Endothelial cell of umbilical vein (primary cell): ENCODE results near the gene RPGRIP1. TPM values are rescaled to one million over a fixed set of nuclear protein-coding genes. Genes with fewer than 3 reads are reported as not detected.

ENCODE experiments used
- BruUV-seq: library from RNA; stranded (reverse); fragments of 400-500 nt; replicated peaks from 2 replicates; lab custom pipeline; 2021; lab: Mats Ljungman, UMichigan
- CTCF ChIA-PET: fragments of 300-600, 350-600 bp; sonication (Branson Sonifier 250); formaldehyde crosslinking; loops from one replicate; lab custom pipeline; 2021; ENCODE audit warnings: antibody characterized with exemption, inconsistent platforms; lab: Charles Lee
- POLR2A ChIA-PET: fragments of 300-600, 350-600 bp; sonication (Branson Sonifier 250); formaldehyde crosslinking; loops from one replicate; lab custom pipeline; 2021; ENCODE audit warnings: antibody characterized with exemption, inconsistent platforms; lab: Charles Lee
- DNase-seq: peaks from one replicate; pipeline ENCODE4 v3.0.0-alpha.2; 2011; ENCODE audit warnings: low read depth, low spot score
- FAIRE-seq: peaks from 2 replicates; lab custom pipeline; 2011; peaks lifted over from hg19 to GRCh38; lab: Jason Lieb, UNC
- H2AFZ ChIP-seq: 2 replicates; pipeline ENCODE4 v1.6.0; 2012; ENCODE audit warnings: low read depth, low read length, control low read depth, inconsistent platforms
- H3K27ac ChIP-seq: 2 replicates; pipeline ENCODE4 v1.5.1; 2011; ENCODE audit warnings: low read depth, mild to moderate bottlenecking, control low read depth, low read length, moderate library complexity; ENCODE audit not compliant: insufficient read depth
- H3K27me3 ChIP-seq, 2 experiments: 2 replicates each; pipeline versions ENCODE4 v1.6.0 to v1.6.1; 2011; ENCODE audit warnings: low read length in 2 of 2, mixed read lengths in 1 of 2; ENCODE audit not compliant: control insufficient read depth in 2 of 2, insufficient read depth in 2 of 2
- H3K36me3 ChIP-seq, 2 experiments: 2 replicates in 1 of 2; 3 replicates in 1 of 2; pipeline ENCODE4 v1.5.1; 2011; ENCODE audit warnings: low read length in 2 of 2, mild to moderate bottlenecking in 1 of 2, moderate library complexity in 1 of 2; ENCODE audit not compliant: control insufficient read depth in 2 of 2, insufficient read depth in 2 of 2; ENCODE audit errors: extremely low read depth in 1 of 2
- H3K4me1 ChIP-seq: 3 replicates; pipeline ENCODE4 v1.5.1; 2011; ENCODE audit warnings: mild to moderate bottlenecking, low read length; ENCODE audit not compliant: control insufficient read depth, insufficient read depth; ENCODE audit errors: extremely low read depth
- H3K4me2 ChIP-seq: 2 replicates; pipeline ENCODE4 v1.6.1; 2011; ENCODE audit warnings: low read length, control low read depth, mixed read lengths; ENCODE audit not compliant: insufficient read depth
- H3K4me3 ChIP-seq, 3 experiments: fragments of 200-600 bp in 1 of 3; sonication (generic), shearing (Covaris generic) in 1 of 3; replicated peaks in 1 of 3; 2 replicates each; pipeline ENCODE4 v1.5.1; 2011 to 2016; ENCODE audit warnings: control low read depth in 3 of 3, low read length in 3 of 3, mild to moderate bottlenecking in 2 of 3, inconsistent platforms in 1 of 3, low read depth in 1 of 3, moderate library complexity in 1 of 3; ENCODE audit not compliant: insufficient read depth in 1 of 3
- H3K79me2 ChIP-seq: 2 replicates; pipeline ENCODE4 v1.6.0; 2012; ENCODE audit warnings: low read length, inconsistent platforms; ENCODE audit not compliant: control insufficient read depth, insufficient read depth
- H3K9ac ChIP-seq: replicated peaks from 2 replicates; pipeline ENCODE3; 2011; ENCODE audit warnings: low read length, control low read depth; ENCODE audit not compliant: insufficient read depth; ENCODE audit errors: extremely low read depth
- H3K9me1 ChIP-seq: replicated peaks from 3 replicates; pipeline ENCODE4 v1.6.0; 2011; ENCODE audit warnings: mild to moderate bottlenecking, low read length; ENCODE audit not compliant: control insufficient read depth, insufficient read depth; ENCODE audit errors: extremely low read depth
- H3K9me3 ChIP-seq: replicated peaks from 2 replicates; pipeline ENCODE4 v1.5.1; 2012; ENCODE audit warnings: low read length, inconsistent platforms; ENCODE audit not compliant: control insufficient read depth, insufficient read depth
- H4K20me1 ChIP-seq: replicated peaks from 2 replicates; pipeline ENCODE3; 2011; ENCODE audit warnings: mild to moderate bottlenecking, low read length; ENCODE audit not compliant: control insufficient read depth, insufficient read depth; ENCODE audit errors: extremely low read depth
- FOS ChIP-seq: IDR thresholded peaks from 2 replicates; pipeline ENCODE4 v1.6.1; 2011; ENCODE audit warnings: mild to moderate bottlenecking, low read length, moderate library complexity, borderline replicate concordance; ENCODE audit not compliant: insufficient read depth
- MAX ChIP-seq: IDR thresholded peaks from 2 replicates; pipeline ENCODE4 v1.6.1; 2011; ENCODE audit not compliant: insufficient read depth, insufficient read length
- MYC ChIP-seq: IDR thresholded peaks from one replicate; pipeline ENCODE4 v1.6.1; 2011; ENCODE audit warnings: mild to moderate bottlenecking, low read depth, low read length
- POLR2A ChIP-seq: IDR thresholded peaks from 2 replicates; pipeline ENCODE4 v1.6.1; 2012; ENCODE audit warnings: low read depth, mild to moderate bottlenecking, control low read depth, low read length
- POLR2AphosphoS5 ChIP-seq: IDR thresholded peaks from 2 replicates; pipeline ENCODE4 v1.6.1; 2012; ENCODE audit warnings: low read depth, mild to moderate bottlenecking, control low read depth, low read length, moderate library complexity; ENCODE audit not compliant: insufficient read depth
- dilution Hi-C: fragments of 300-500 bp; cut with MboI; formaldehyde crosslinking; loops from one replicate; pipeline ENCODE4 v1.15.0; 2019; ENCODE audit warnings: low sequenced_read_pairs; ENCODE audit not compliant: extremely low pct_ligation_motif_present
- intact Hi-C: fragments of 100-400 bp; cut with micrococcal nuclease; formaldehyde crosslinking; loops from one replicate; pipeline ENCODE4 v1.10.0; 2022
- polyA plus RNA-seq, 4 experiments: library from polyadenylated mRNA; depleted of rRNA in 3 of 4; stranded (reverse) in 3 of 4; unstranded in 1 of 4; fragments of >200 nt; gene quantifications; 2 replicates each; pipeline versions ENCODE4 v1.2.1 to v1.2.3, GENCODE V29; 2011 to 2012; ENCODE audit warnings: missing spikeins in 1 of 4
- total RNA-seq: library from RNA; stranded (reverse); gene quantifications from 2 replicates; pipeline ENCODE4 v1.2.3, GENCODE V29; 2021

RPGRIP1 gene
- total and polyA plus RNA-seq, 2 donors (not counting 3 experiments of a cell fraction or from before 2014, with no cell fraction given) = not detected

DNA sequence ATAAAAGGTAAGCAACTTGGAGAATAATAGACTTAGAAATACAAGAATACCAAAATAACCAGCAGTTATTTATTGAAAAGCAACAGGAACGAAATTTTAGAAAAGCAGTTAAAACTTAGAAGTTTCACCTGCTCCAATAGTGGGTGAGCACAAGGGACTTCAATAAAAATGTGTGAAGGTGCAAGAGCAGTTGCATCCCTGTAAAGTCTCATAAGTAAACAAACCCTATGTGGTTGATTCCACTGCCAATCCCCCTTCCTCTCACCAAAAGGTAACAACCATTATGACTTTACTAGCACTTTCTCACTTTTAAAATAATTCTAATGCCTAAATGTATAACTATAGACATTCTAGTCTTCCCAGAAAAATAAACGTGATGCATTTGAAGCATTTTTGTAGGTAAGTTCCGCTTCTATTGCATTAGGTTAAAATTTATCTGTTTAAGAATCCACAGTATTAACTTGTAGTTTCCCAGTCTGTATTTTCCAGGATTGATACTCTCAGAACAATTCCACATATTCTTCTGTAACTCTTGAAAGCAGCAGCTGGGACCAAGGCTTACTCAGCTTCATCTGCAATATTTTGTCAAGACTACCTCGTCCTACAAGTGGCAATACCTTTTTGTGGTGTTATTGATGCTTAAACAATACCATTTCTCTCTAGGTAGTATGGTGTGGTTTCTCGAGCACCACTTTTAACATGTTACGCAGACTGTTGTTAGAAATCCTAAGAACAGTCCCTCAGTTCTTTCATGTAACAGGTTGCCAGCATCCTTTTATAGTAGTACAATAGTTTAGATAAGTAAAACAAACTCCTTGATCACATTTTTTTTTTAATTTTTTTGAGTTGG is 42.7 kb upstream of the RPGRIP1 start:
- H3K4me1 ChIP-seq = no peaks in the 10 kb centered on the region
- TF ChIP-seq POLR2A (peak; percentile 34), POLR2AphosphoS5 (no peak)
- CTCF ChIA-PET = no interaction called here
- no peaks in the 10 kb centered on the region for H3K9me1 ChIP-seq
- DNase-seq = no peak
- H4K20me1 ChIP-seq = peaks cover 41% of the 10 kb centered on the region
- no peak for FAIRE-seq
- BruUV-seq = no TSS peak
- no peak overlapping the region for H3K27ac ChIP-seq
- no peaks in the 10 kb centered on the region for H3K27me3 ChIP-seq
- intact Hi-C loops (no loop called here), dilution Hi-C loops (no loop called here)
- H2AFZ ChIP-seq = no peak overlapping the region
- H3K9ac ChIP-seq = no peak overlapping the region
- H3K4me2 ChIP-seq = no peak overlapping the region
- peaks cover 19 to 20% of the 10 kb centered on the region in 2 experiments for H3K36me3 ChIP-seq
- H3K79me2 ChIP-seq = peaks cover 100% of the 10 kb centered on the region
- H3K4me3 ChIP-seq = no peak overlapping the region
- no peaks in the 10 kb centered on the region for H3K9me3 ChIP-seq
- POLR2A ChIA-PET = no interaction called here

DNA sequence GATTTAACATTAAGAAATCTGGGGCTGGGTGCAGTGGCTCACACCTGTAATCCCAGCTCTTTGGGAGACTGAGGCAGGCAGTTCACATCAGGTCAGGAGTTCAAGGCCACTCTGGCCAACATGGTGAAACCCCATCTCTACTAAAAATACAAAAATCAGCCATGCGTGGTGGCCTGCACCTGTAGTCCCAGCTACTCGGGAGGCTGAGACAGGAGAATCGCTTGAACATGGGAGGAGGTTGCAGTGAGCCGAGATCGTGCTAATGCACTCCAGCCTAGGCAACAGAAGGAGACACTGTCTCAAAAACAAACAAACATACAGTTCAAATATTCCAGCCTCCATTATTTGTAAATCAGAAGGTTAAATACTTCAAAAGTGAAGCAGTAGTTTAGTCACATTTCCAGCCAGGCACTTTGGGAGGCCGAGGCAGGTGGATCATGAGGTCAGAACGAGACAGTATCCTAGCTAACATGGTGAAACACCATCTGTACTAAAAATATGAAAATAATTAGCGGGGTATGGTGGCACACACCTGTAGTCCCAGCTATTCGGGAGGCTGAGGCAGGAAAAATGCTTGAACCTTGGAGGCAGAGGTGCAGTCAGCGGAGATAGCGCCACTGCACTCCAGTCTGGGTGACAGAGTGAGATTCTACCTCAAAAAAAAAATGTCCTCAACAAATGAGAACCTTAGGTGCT is 40.9 kb upstream of the RPGRIP1 start:
- intact Hi-C loops = no loop called here
- Histone ChIP-seq H3K4me1 (no peaks in the 10 kb centered on the region), H3K9ac (no peak overlapping the region), H3K36me3 (peaks cover 10 to 13% of the 10 kb centered on the region in 2 experiments), H3K4me2 (no peak overlapping the region), H3K27me3 (no peaks in the 10 kb centered on the region), H3K9me3 (no peaks in the 10 kb centered on the region), H3K27ac (no peak overlapping the region), H3K4me3 (no peak overlapping the region), H3K79me2 (peaks cover 100% of the 10 kb centered on the region), H2AFZ (no peak overlapping the region), H4K20me1 (peaks cover 37% of the 10 kb centered on the region), H3K9me1 (no peaks in the 10 kb centered on the region)
- no TSS peak for BruUV-seq
- DNase-seq = no peak
- dilution Hi-C loops = no loop called here
- CTCF ChIA-PET = interaction anchor here (0.7 kb wide), 1 partner anchor 134 kb away, joined by 3 read pairs; no protein-coding TSS in a partner anchor
- TF ChIP-seq FOS (no peak), MYC (no peak), MAX (no peak)
- no peak for FAIRE-seq
- POLR2A ChIA-PET = no interaction called here
